GM19467 (cell line): ENCODE results near the gene DOK4.
A peak's percentile ranks its signal among the peaks of the same experiment; 100 is the strongest.

Experiments
- ATAC-seq: cut with Tn5 transposase; IDR thresholded peaks from one replicate; pipeline ENCODE4 v1.9.1; 2021; ENCODE audit warnings: mild to moderate bottlenecking, moderate library complexity; ENCODE audit not compliant: unreplicated experiment

Gene DOK4

DNA sequence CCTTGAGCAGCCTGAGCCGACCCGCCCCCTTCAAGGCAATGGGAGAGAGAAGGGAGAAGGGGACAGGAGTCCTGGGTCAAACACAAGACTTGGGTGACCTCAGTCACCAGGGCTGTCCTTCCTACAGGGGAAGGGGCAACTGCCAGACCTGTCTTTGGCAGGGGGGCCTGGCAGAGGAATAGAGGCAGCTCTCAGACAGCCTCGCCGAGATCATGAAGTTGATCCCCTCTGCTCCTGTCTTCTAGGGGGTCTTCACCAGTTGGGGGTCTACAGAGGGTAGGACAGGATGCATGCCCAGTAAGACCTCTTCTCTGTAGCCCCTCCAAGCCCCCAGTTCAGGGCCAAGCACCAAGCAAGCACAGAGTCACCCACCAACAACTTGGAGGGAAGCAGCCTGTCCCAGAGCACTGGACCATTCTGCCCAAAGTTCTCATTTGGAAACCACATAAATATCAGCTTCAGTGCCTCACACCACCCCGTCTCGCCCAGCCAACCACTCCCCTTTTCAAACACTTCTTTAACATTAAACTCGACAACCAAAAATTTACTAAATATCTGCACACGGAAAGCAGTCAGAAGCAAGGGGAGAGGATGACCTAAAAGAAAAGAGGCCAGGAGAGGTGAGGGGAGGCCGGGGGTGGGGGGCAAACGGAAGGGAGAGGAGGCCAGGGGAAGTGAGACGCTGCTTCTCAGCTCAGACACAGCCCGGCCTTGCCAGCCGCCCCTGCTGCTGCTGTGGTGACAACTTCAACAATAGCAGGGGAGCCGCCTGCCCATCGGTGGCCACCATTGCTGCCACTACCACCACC lies 7.7 kb downstream of the DOK4 start:
- ATAC-seq = no peak

DNA sequence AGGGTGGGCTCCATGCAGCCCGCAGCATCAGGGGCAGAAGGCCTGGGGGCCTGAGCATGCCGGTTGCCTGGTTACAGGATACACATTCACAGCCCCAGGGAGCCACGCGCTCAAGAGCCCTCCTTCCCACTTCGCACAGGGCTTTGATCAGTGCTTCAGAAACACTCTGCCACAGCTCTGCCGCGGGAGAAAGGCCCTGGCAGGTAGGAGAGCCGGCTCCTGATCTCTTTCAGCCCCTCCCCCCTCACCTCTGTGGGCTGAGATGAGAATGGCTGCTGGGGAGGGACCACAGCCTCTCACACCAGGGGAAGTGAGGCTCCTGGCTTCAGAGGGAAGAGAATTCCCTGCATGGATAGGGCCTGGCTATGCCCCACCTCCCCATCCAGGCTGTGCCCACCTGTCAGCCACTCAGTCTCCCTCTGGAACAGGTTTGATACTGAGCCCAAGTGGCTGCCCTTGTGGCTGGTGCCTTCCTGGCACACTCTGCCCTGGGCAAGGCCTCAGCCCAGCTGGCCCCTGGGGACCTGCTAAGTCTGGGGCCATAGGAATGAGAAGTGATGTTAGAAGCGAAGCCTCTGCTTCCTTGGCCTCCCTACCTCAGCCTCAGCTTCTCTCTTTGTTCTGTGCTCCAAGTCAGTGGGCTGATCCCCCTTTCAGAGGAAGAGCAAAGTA lies 8.6 kb downstream of the DOK4 start:
- no peak for ATAC-seq

DNA sequence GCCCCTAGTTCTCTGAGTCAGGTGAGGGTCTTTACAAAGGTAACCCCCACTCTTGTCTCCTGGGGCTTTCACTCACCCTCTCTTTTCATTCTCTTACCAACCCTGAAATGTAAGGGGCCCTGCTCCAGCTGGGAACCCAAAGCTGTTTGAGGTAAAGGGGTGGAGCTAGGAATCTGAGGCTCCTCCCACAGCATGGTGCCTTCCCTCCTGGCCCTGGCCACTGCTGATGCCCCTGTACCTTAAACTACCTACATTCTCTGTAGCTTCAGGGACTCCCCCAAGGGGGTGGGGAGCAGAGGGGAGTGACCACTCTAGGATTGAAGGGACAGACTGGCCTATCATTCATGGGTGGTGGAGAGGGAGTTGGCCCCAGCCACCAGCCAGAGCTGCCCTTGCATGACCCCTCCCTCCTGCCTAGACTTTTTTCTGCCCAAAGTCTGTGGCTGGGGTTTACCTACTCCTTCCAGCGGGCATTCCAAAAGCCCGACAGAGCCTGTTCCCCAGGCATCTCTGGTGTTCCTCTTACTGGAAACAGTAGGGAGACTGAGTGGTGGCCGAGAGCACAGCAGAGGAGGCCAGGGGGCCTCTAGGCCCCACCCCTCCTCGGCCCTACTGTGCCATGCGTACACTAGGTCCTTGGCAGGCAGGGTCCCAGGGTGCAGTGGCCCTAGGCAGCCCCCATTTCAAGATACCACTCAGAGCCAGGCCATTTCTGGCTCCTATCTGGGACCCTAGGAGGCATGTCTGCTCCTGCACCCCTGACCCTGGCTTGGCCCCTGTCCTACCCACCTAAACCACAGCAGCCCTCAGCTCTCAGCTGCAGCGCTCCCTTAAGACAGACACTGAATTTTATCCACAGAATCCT lies 9.5 kb downstream of the DOK4 start:
- no peak for ATAC-seq

DNA sequence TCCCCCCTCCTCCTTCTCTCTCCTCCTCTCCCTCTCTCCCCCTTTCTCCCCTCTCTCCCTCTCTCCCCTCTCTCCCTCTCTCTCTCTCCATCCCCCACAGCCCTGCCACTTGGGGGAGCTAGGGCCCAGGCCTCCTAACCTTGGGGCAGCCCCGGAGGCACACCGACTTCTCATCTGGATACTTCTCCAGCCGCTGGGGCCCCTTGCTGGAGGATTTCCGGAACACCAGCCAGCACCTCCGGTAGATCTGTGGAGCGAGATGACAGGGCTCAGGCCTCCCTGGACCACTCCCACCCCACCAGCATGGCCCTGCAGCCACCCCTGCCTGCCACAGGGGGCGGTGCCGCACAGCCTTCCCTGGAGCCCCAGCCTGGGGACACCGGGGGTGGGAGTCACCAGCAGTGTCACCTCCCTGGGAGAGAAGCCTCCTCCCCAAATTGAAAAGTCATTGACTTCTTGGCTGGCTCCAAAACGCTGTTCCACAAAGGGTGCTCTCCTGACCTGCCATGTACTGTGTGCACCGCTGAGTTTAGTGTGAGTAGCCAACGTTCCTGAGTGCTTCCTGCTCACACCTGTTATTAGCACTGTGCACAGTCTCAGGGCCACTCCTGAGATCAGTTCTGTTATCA lies 10.5 kb downstream of the DOK4 start:
- ATAC-seq = peak; percentile 89

DNA sequence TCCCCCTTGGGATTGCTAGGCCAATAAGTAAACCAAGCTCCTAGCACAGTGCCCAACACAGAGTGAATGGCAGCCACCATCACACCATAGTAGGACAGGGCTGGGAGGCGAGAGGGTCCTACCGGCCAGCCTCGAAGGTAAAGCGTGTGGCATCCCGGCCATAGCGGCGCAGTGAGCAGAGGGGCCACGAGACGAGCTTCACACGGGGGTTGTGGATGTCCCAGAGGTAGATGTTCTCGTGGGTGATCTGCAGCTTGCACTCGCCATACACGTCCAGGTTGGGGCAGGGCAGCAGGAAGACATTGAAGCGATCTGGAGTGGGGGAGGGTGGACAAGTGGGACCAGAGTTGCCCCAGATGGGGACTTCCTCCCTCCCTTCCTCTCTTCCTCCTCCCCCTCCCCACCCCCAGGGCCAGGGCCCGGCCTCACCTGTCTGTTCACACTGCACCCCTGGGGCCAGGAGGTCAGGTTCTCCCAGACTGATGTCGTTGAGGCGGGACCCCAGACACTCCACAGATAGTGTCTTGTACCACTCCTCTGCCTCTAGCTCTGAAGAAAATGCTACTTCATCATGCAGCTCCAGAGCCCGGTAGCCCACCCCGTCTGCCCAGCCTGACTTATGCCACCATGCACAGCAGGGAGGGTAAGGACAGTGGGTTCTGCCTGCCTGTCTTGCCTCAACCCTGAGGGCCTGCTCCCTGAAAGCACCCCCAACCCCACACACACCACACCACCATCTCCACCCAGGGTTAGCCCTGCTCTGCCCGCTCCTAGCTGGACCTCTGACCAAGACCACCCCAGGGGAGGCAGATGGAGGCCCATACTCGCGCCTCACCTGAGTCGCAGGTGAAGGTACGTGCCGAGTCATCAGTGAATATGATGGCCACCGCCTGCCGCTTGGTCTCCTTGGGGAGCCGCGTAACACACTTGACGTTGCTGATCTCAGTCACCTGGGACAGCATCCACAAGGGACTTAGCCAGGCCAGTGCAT lies 11.3 kb downstream of the DOK4 start:
- ATAC-seq = no peak

DNA sequence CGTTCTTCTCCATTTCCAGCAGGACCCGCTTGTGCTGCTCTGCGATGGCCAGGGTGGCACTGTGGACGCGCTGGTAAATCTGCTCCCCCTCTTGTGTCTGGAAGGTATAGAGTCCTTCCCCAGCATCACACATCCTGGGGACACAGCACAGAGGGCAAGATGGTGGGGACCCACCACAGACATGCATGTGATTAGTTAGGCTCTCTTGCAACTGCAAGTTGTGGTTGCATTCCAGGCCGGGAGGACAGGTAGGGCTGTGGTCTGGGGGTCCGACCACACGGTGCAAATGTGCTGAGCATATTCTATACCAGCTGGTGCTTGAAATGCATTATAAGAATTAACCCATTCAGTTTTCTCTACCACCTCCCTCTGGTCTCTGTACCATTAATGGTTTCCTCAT lies 12.4 kb downstream of the DOK4 start:
- no peak for ATAC-seq

DNA sequence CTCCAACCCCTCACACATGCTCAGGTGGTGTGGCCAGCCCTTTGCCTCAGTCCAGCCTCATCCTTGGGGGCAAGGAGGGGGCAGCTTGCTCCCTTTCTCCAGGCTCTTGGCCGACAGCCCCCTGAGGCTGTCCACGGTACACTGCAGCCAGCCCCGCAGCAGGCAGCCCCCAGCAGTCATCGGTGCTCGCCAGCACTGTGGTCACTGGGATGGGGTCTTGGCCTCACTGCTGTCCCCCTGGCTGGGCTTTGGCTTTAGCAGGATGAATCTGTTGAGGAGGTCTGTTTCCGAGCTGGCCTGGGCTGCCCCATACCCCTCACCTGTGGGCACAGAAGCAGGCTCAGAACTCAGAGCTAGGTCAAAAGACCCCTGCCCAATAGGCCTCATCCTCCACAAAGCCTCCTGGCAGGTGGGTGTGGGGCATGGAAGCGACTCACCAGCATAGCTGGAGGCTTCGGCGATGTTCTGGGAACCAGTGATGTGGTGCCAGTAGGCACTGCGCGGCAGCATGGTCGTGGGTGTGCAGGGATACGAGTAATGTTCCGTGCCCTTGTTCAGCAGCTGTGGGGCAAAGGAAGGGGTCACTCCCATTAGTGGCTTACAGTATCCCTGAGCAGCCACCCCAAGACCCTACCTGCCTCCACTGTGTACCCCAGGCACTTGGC lies 13.0 kb downstream of the DOK4 start:
- ATAC-seq = no peak

DNA sequence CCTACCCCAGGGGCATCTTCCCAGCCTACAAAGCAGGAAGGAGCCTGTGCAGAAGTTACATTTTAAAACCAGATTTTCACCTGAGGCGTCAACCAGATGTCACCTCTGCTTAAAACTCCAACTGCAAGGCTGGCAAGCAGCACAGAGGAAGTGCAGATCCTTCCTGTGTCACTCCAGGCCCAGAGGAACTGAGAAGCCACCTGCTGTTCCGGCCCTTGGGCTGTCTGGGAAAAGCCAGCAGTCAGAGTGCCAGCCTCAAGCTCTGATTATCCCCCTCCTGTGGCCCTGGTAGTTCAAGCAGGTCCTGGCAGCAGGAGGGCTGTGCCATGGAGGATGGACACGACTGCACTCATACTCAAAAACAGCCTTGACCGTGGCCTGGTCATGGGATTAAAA lies 13.6 kb downstream of the DOK4 start:
- no peak for ATAC-seq

DNA sequence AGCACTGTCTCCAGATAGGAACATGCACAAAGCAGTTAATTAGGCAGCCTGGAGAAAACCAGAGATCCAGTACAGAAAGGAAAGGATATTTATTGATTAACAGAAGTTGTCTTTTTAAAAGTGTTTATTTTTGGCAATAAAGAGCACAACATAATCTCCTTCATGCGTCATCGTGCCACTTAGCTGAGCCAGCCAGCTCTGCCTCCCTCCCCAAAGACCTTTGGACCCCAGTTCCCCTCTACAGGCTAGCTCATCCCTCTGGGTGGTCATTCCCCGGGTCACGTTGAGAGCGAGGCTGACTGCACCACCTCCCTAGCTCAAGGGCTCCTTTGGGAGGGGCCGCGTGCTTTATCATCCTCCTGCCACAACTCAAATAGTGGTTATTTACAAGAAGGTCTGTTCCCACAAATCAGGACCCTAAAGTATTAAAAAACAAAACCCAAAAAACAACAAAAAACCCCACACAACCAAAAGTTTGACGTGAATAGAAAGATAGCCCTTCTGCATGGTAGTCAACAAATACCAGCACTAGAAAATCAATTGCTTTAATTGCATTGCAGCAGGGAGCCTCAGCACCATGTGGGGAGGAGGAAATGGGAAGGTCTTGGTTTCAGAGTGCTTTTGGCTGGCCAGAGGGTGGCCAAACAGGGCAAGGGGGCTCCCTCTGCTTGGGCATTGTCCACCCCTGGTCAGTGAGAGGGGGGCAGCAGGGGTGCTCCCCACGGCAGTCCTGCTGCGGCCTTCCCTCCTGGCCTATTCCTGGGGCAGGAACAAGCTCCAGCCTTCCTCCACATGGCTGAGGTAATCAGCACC lies 14.2 kb downstream of the DOK4 start:
- ATAC-seq = no peak

DNA sequence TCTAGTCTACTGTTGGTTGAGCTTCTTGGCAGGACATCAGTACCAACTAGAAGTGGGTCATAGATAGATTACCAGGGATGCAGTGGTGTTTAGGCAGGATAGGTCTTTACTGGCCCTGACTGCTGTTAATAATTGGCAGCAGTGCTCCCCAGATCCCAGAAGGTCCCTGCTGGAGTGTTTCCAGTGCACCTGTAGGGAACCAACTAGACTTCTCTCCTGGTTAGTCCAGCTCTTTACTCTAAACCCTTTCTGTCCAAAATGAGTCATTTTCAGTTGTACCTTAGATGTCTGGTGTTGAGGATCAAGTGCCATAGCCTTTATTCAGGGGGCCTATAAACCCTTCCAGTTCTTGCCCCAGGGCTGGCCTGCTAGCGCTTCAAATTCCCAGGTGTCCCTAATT lies 15.1 kb downstream of the DOK4 start:
- ATAC-seq = no peak

DNA sequence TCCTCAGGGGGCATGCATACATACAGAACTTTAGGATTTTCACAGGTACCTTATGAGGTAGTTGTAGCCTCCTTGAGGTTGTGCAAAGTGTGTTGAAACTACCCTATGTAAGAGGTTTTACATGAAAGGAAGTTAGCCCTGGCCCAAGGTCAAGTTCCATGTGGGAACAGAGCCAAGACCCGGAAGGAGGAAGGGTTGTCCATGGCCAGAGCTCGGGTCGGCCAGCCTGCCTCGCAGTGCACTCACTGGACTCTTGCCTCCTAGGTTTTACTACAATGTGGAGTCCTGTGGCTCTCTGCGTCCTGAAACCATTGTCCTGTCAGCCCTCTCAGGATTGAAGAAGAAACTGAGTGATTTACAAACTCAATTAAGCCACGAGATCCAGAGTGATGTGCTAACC lies 15.6 kb downstream of the DOK4 start:
- no peak for ATAC-seq

DNA sequence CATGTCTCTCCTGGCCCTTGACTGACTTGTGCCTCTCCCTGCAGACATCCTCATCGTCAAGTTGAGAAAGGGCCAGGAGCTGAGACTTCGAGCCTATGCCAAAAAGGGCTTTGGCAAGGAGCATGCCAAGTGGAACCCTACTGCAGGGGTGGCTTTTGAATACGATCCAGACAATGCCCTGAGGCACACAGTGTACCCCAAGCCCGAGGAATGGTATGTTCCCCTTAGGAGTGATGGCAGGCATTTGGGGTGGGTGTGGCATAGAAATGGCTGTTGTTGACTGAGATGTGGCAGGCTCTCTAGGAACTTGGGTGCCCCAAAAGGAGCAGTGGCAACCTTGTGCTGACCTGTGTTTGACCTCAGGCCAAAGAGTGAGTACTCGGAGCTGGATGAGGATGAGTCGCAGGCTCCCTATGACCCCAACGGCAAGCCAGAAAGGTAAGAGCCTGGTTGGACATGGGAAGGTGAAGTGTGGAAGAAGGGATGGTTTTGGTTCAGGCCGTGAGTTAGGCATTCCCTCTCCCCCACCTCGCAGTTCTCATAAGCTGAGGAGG lies 16.3 kb downstream of the DOK4 start:
- ATAC-seq = no peak

DNA sequence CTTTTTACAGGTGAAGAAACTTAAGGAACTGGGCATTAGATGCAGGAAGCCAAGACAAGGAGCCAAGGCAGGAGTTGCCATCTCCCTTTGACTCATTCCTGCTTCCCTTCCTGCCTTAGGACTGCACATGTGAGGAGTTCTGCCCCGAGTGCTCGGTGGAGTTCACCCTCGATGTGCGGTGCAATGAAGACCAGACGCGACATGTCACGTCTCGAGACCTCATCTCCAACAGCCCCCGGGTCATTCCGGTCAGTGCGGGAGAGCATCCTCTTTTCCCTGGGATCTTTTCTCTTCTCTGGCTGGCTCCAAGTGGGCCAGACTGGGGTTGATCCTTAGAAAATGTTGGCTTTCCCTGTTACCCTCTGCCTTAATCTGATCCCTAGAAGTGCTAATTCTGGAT lies 17.2 kb downstream of the DOK4 start:
- no peak for ATAC-seq

DNA sequence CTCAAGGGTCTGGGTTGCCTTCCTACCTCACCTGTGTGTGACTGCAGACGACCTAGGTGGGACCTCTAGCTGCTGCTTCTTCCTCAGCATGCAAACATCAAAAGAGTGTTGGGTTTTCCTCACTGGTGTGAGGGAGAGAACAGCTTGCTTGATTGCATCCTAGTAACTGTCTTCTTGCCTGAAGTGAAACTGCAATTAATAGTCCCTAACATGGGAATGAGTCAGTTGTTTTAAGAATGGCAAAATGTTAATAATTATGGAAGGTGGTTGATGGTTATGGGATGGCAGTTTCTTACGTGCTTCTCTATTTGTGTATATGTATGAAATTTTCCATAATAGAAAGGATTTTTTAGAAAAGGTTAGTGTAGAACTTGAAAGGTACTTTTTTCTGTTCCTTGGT lies 17.9 kb downstream of the DOK4 start:
- no peak for ATAC-seq

DNA sequence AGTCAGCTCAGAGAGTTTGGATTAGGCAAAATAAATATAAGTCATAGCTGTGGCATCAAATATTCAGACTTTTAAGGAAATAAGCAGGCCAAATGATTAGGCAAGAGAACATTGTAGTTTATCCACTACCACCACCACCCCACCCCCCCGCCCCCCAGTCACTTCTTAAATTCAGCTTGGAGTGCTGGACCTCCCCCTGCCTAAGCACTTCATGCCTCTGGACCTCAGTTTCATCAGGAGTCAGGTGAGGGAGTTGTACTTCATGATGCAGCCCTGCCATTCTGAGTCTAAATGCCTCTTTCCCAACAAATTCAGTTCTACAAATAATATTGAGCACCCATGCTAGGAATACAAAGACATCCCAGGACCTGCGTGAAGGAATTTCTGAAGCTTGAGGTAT lies 21.8 kb downstream of the DOK4 start:
- no peak for ATAC-seq

DNA sequence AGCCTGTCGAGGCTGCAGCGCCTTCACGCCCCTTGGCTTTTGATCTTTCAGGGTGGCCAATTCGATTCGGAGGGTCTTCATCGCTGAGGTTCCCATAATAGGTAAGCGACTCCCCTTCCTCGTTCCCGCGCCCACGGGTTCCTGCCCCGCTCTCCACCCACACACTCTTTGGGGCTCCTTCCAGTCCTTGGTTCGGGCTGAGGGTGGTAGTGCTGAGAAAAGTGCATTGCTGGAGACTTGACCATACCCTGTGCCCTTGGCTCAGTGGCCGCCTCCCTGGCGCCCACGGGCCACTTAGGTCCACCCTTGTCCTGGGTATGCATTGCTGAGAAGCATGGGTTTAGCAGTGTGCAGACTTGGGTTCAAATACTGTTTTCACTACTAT lies 23.3 kb downstream of the DOK4 start:
- no peak for ATAC-seq

DNA sequence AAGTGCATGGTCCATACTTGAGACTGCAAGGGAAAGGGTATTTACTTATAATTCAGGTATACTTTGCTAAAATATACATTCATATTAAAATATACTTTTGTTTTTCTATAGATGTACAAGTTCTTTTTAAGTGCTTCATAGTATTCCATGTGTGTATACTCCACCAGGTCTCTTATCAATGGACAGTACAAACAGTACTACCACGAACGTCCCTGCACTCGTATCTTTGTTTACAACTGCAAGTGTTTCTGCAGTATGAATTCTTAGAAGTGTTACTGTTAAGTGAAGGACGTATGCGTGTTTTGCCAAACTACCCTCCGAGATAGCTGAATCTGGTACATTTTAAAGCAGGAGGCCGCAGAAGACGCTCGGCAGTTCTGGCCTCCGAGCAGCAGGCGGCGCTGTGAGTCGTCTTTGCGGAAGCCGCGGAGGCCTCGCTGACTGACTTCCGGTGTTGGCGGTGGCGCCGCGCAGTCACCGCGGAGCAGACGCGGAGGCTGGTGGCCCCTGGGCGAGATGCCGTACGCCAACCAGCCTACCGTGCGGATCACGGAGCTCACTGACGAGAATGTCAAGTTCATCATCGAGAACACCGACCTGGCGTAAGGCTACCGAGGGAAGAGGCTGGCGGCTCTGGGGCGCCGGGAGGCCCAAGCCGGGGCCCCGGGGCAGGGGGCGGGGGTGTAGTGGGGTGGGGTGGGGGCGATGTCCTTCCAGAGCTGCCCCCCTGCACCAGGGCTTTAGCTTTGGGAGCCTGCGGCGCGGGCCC lies 23.9 kb downstream of the DOK4 start, which contains the start of gene POLR2C:
Gene POLR2C (plus strand): TSS at position 471 of the 769 bp plus-strand sequence. CDS start 46 bp downstream, at position 517.
- ATAC-seq = peak; percentile 82
